ENCODE measurements around the gene RTN1.

The RTN1 gene

DNA sequence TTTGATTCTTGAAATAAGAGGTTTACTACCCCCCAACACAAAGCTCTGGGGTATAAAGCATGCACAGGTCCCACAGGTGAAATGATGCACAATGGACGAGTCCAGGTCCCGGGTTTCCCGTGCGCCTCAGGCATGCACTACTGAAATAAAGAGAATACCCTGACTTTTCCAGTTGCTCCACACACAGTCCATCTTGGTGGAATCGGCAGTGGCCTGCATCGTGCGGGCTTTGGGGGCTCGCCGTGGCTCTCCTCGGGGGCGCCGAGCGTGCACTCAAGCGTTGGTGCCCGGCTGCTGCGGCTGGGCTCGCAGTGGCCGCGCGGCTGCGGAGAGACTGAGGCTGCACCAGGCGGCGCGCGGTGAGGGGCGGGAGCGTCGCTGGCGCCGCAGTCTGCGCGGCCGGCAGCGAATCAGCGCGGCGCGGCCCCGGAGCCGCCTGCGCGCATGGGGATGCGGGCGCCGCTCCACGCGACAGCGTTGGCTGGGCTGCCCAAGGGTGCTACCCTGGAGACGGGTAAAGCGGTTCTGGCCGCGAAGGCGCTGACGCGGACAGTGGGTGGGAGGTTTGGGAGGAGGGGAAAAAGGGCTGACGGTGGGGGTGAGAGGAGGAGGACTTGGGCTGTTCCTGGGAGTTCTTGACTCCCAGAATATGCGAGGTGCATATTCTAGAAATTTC, 240.2 kb downstream of the RTN1 start:
- TF ChIP-seq, protein P1, sequence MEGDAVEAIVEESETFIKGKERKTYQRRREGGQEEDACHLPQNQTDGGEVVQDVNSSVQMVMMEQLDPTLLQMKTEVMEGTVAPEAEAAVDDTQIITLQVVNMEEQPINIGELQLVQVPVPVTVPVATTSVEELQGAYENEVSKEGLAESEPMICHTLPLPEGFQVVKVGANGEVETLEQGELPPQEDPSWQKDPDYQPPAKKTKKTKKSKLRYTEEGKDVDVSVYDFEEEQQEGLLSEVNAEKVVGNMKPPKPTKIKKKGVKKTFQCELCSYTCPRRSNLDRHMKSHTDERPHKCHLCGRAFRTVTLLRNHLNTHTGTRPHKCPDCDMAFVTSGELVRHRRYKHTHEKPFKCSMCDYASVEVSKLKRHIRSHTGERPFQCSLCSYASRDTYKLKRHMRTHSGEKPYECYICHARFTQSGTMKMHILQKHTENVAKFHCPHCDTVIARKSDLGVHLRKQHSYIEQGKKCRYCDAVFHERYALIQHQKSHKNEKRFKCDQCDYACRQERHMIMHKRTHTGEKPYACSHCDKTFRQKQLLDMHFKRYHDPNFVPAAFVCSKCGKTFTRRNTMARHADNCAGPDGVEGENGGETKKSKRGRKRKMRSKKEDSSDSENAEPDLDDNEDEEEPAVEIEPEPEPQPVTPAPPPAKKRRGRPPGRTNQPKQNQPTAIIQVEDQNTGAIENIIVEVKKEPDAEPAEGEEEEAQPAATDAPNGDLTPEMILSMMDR (conservative IDR thresholded peaks at IDR 0.05): no peak
- peak overlapping the region; percentile 65 for H3K27ac ChIP-seq

DNA sequence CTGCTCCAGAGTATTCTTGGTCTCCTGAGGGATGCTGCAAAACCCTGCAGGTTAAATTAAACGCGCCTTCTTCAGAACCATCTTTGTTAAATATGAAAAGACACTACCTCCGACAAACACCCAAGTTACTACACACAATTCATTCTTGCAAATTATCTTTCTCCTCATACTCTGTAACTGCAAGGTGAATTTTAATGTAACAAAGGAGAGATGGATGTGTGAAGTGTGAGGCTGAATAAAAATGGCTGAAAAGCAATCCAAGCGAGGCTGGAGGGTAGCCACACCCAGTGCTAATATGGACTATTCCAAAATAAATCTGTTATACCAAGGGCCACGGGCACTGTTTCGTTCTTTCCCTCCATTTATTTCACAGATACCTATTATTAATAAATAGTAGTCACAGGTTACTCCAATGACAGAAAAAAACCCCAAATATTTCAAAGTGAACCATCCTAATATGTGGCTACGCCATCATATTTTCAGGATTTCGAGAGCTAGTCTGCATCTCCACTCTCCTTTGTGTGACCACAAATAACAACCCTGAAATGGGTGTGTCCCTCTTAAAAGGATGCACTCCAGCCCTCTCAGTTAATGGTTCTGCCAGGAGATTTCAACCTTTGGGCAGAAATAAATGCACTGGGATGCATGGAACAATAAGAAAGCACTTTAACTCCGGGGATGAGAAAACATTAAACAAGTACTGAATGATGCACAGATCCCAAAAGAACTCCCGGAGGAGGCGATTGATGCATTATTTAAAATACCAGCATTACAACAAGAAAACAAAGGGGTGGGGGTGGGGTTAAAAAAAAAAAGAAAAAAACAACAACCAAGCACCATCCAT, 240.9 kb downstream of the RTN1 start:
- TF ChIP-seq, protein P1 (conservative IDR thresholded peaks at IDR 0.05): no peak
- H3K27ac ChIP-seq: peak overlapping the region; percentile 65

DNA sequence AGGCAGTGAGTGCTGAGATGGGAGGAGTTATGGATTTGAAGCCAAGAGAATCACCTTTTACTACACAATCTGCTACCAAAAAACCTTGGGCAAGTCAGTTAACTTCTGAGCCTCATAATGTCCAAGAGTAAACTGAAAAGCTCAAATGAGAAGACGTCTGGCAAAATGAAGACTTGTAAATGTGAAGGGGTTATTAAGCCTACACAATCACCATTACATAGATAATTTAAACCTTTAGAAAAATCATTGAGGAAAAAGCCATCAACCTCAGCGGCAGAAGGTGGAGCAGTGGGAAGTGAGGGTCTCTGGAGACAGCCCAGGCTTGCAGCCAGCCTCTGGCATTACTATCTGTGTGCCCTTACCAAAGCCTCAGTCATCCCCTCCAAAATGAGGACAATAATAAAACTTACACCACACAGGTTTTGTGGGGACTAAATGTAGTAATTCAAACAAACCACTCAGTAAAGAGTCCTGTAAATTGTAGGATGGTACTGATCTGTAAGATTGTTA, 243.5 kb downstream of the RTN1 start:
- no peak overlapping the region for H3K27ac ChIP-seq
- TF ChIP-seq, protein P1 (conservative IDR thresholded peaks at IDR 0.05): no peak

DNA sequence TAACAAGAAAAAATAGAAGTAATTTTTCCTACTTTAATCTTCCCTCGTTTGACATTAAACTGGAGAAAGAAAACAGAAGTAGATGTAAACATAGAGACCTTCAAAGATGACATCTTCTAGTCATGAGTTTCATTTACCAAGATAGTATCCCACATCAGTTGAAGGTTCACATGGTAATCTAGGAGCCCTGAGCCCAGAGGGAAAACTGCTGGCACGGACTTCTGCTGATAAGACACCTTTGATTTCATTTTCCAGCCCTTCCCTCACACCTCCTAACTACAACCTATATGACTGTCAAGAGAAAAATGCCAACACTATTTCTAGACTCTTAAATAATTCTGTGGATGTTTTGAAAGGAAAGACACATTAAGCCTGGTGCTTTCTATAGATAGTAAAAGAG, 247.9 kb downstream of the RTN1 start:
- TF ChIP-seq, protein P1 (conservative IDR thresholded peaks at IDR 0.05): no peak
- H3K27ac ChIP-seq: no peak overlapping the region

DNA sequence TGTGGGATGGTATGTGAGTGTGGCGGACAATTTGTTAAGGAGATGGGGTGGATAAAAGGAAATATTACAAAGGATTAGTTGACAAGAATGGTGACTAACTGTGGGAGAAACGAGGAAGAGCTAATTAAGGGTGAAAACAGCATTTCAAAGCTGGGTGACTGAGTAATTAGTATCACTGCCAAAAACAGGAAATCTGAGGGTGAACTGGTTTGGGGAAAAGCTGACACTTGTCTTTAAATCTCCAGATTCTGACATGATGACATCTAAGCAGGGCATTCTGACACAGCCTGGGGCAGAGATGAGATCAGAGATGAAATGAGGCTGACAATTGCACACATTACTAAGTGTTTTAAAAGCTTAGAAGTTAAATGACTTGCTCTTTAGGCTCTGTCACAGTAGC, 251.5 kb downstream of the RTN1 start:
- no peak overlapping the region for H3K27ac ChIP-seq
- TF ChIP-seq, protein P1 (conservative IDR thresholded peaks at IDR 0.05): no peak

DNA sequence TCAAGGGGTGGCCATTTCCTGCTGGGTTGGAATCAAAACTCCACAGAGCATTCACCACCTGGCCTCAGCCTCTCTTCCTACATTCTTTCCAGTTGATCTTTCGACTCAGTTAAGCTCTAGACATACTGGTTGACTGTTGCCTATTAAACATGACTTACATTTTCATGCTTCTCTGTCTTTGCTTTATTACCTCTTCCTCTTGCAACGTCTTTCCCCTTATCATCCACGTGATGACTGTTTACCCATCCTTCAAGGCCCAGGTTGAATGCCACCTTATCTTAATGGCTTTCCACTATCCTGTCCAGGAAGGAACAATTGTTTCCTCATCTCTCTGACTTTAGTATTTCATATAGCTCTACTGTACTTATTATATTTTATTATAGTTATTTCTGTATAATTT, 269.5 kb downstream of the RTN1 start:
- no peak overlapping the region for H3K27ac ChIP-seq
- TF ChIP-seq, protein P1 (conservative IDR thresholded peaks at IDR 0.05): no peak

DNA sequence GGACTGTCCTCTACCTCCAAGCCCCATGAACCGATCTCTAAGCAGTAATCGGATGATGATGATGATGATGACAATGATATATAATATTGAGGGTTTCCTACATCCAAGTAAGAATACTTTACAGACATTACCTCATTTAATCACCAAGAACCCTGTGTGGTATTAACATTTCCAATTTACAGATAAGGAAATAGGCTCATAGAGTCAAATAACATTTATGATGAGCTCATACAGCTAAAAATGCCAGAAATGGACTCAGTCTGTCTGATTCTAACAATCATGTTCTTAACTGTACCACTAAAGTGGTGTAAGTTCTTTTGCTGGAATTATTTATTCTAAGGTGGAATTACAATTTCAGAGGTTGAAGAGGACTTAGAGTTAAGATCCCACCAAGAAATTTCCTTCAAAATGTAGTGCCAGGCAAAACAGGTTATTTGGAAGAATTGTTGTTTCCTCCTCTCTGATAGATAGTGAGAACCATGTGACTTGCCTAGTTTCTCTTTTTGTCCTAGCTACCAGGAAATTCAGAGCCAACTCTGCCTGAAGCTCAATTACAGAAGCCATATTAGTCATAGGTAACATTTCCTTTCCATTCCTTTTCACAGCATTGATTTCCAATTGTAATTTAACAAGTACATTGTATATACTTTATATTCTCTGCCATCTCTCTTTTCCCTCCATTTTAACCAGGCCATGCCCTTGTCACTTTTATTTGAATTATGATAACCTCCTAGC, 270.2 kb downstream of the RTN1 start:
- no peak overlapping the region for H3K27ac ChIP-seq
- TF ChIP-seq, protein P1 (conservative IDR thresholded peaks at IDR 0.05): no peak

Measured in VCaP (cell line).